Lung (tissue), 12 donors: ENCODE data around the gene SCAPER. TPM values are rescaled to one million over a fixed set of nuclear protein-coding genes. Genes with fewer than 3 reads are reported as not detected.
A peak's percentile ranks its signal among the peaks of the same experiment; 100 is the strongest.
"Not testable (repeated sequence)": the region's sequence is repeated elsewhere in the genome, so short reads cannot be mapped to it uniquely, and the experiment has no call there.

ENCODE experiments used
- ATAC-seq: fragments of 200-7000 bp; cut with Tn5 transposase; one replicate; pipeline ENCODE4 v1.9.1; 2020; ENCODE audit warnings: moderate number of reproducible peaks; ENCODE audit not compliant: insufficient read depth, low FRiP score
- DNase-seq, 3 donors: peaks; one replicate each; pipeline ENCODE4 v3.0.0-alpha.2; 2013 to 2017
- H3K27ac ChIP-seq, 2 donors: one replicate each; pipeline ENCODE4 v1.5.1; 2013; ENCODE audit warnings: mild to moderate bottlenecking in 2 of 2, moderate library complexity in 2 of 2, control low read depth in 1 of 2, inconsistent platforms in 1 of 2, low read depth in 1 of 2, low read length in 1 of 2
- H3K27me3 ChIP-seq, 3 donors: one replicate each; pipeline ENCODE4 v1.5.1; 2013; ENCODE audit warnings: low read length in 2 of 3; ENCODE audit not compliant: control insufficient read depth in 3 of 3, insufficient read depth in 3 of 3
- H3K36me3 ChIP-seq, 4 donors: one replicate each; pipeline ENCODE4 v1.5.1; 2013; ENCODE audit warnings: low read length in 4 of 4, mild to moderate bottlenecking in 1 of 4, moderate library complexity in 1 of 4; ENCODE audit not compliant: control insufficient read depth in 4 of 4, insufficient read depth in 4 of 4
- H3K4me1 ChIP-seq, 5 donors: one replicate each; pipeline ENCODE4 v1.5.1; 2013; ENCODE audit warnings: low read length in 5 of 5, mild to moderate bottlenecking in 2 of 5, moderate library complexity in 1 of 5; ENCODE audit not compliant: control insufficient read depth in 5 of 5, insufficient read depth in 5 of 5
- H3K4me3 ChIP-seq: one replicate; pipeline ENCODE4 v1.5.1; 2013; ENCODE audit warnings: mild to moderate bottlenecking, control low read depth, moderate library complexity
- H3K9ac ChIP-seq, 2 donors: one replicate each; pipeline ENCODE4 v1.5.1; 2013; ENCODE audit warnings: low read length in 2 of 2, control low read depth in 1 of 2; ENCODE audit not compliant: insufficient read depth in 1 of 2
- H3K9me3 ChIP-seq, 4 donors: one replicate each; pipeline ENCODE4 v1.5.1; 2013; ENCODE audit warnings: low read length in 3 of 4, mild to moderate bottlenecking in 1 of 4, moderate library complexity in 1 of 4; ENCODE audit not compliant: control insufficient read depth in 4 of 4, insufficient read depth in 3 of 4
- WGBS, 2 donors: extraction: QIAGEN DNeasy Blood & Tissue Kit; methylation state at CpG; one replicate each; pipeline ENCODE4 v1.1.7; 2013; 5-methylcytosine and 5-hydroxymethylcytosine counted together
- polyA plus RNA-seq, 2 donors: library from polyadenylated mRNA; stranded (reverse); fragments of 200-250 nt; gene quantifications; one replicate each; pipeline ENCODE4 v1.2.1, GENCODE V29; 2013
- total RNA-seq, 2 donors: library from RNA; depleted of rRNA in 1 of 2; stranded (reverse); fragments of >200 nt in 1 of 2; gene quantifications; one replicate each; pipeline ENCODE4 v1.2.1, GENCODE V29; 2014 to 2021
- TF ChIP-seq, protein P1 (sequence below): IDR thresholded peaks from 2 replicates; pipeline ENCODE4 v1.5.1; 2012; ENCODE audit warnings: mild to moderate bottlenecking; ENCODE audit errors: control extremely low read depth, extremely low read depth
- donor health status: control.
- donor health status: control.
- donor health status: Bipolar disorder and iron deficiency.
- donor health status: healthy.
- donor health status: DM: yes; HTN: yes; CAD: no.

Gene SCAPER
- total and polyA plus RNA-seq, 4 donors, result 3.9 to 40.2 (median 19.5) TPM

DNA sequence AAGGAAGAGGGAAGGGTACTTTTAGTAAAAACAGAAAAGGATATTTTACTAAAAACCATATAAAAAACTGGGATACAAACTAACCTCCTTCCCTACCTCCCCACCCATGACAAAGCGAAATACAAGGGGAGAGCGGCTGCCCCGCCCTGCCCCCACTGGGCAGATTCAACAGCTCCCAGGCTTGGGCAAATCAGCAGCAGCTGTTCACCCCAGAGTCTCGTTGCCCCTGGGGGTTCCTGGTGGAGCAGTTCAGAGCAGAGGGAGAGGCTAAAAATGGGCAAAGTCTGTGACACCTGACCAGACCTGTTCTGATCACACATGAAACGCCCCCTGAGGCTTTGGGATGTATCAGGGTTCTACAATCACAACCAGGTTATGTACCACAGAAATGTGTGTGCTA is 591.4 kb downstream of the SCAPER start:
- WGBS, 2 donors, result 80 to 84% methylated on average over 5 of the region's 5 CpGs
- H3K4me1 ChIP-seq, result peaks cover 0 to 12% (median 7%) of the 10 kb centered on the region in 5 donors
- no peaks in the 10 kb centered on the region for H3K27me3 ChIP-seq
- TF ChIP-seq, protein P1, sequence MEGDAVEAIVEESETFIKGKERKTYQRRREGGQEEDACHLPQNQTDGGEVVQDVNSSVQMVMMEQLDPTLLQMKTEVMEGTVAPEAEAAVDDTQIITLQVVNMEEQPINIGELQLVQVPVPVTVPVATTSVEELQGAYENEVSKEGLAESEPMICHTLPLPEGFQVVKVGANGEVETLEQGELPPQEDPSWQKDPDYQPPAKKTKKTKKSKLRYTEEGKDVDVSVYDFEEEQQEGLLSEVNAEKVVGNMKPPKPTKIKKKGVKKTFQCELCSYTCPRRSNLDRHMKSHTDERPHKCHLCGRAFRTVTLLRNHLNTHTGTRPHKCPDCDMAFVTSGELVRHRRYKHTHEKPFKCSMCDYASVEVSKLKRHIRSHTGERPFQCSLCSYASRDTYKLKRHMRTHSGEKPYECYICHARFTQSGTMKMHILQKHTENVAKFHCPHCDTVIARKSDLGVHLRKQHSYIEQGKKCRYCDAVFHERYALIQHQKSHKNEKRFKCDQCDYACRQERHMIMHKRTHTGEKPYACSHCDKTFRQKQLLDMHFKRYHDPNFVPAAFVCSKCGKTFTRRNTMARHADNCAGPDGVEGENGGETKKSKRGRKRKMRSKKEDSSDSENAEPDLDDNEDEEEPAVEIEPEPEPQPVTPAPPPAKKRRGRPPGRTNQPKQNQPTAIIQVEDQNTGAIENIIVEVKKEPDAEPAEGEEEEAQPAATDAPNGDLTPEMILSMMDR, result no peak
- no peaks in the 10 kb centered on the region for H3K9me3 ChIP-seq
- DNase-seq (no peak), ATAC-seq (no peak)
- H3K27ac ChIP-seq, result no peak overlapping the region
- no peaks in the 10 kb centered on the region for H3K36me3 ChIP-seq
- H3K4me3 ChIP-seq, result no peak overlapping the region
- H3K9ac ChIP-seq, result no peak overlapping the region

DNA sequence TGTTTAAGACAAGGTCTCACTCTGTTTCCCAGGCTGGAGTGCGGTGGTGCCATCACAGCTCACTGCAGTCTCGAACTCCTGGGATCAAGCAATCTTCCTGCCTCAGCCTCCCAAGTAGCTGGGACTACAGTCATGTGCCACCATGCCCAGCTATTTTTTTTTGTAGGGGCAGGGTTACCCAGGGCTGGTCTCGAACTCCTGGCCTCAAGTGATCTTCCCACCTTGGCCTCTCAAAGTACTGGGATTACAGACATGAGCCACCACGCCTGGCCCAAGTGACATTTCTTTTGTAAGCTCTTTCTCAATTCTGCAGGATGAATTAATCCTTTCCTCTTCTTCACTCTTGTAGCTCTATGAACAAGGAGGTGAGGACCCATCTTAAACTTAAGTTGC is 592.0 kb downstream of the SCAPER start:
- not testable (repeated sequence) for H3K27me3 ChIP-seq, ATAC-seq, H3K36me3 ChIP-seq, H3K9me3 ChIP-seq, H3K27ac ChIP-seq, DNase-seq, H3K9ac ChIP-seq, H3K4me3 ChIP-seq
- H3K4me1 ChIP-seq, result peaks cover 0 to 12% (median 7%) of the 10 kb centered on the region in 5 donors
- 89 to 96% methylated on average over 4 of the region's 4 CpGs for WGBS, 2 donors

DNA sequence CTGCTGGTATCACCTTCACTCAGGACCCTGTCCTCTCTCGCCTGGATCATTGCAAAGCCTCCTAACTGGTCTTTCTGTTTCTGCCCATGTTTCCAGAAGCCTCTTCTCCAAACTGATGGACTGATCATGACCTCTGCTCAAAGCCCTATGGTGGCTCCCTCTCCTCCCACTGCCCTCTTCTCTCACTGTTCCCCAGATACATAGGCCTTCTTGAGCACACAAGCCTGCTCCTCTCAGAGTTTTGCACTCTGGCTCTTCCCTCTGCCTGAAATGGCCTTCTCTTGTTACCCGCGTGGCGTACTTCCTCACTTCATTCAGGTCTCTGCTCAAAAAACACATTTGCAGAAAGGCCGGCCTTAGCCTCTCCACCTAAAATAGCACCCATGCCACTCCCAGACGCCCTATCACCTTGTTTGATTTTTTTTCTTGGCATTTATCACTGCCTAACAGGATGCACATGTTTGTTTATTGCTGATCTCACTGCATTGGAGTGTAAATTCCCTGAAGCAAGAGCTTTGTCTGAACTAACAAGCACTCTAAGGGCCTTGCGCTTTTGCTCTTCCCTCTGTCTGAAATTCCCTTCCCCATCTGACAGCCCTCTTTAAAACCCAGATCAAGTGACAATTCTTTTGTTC is 592.5 kb downstream of the SCAPER start:
- no peak overlapping the region for H3K27ac ChIP-seq
- H3K36me3 ChIP-seq, result no peaks in the 10 kb centered on the region
- no peak for ATAC-seq
- H3K4me1 ChIP-seq, result peaks cover 0 to 13% (median 7%) of the 10 kb centered on the region in 5 donors
- 78 to 87% methylated on average over 7 of the region's 7 CpGs for WGBS, 2 donors
- TF ChIP-seq, protein P1, result no peak
- no peak overlapping the region for H3K4me3 ChIP-seq
- H3K9ac ChIP-seq, result no peak overlapping the region
- no peaks in the 10 kb centered on the region for H3K9me3 ChIP-seq
- DNase-seq, result no peak
- H3K27me3 ChIP-seq, result no peaks in the 10 kb centered on the region

DNA sequence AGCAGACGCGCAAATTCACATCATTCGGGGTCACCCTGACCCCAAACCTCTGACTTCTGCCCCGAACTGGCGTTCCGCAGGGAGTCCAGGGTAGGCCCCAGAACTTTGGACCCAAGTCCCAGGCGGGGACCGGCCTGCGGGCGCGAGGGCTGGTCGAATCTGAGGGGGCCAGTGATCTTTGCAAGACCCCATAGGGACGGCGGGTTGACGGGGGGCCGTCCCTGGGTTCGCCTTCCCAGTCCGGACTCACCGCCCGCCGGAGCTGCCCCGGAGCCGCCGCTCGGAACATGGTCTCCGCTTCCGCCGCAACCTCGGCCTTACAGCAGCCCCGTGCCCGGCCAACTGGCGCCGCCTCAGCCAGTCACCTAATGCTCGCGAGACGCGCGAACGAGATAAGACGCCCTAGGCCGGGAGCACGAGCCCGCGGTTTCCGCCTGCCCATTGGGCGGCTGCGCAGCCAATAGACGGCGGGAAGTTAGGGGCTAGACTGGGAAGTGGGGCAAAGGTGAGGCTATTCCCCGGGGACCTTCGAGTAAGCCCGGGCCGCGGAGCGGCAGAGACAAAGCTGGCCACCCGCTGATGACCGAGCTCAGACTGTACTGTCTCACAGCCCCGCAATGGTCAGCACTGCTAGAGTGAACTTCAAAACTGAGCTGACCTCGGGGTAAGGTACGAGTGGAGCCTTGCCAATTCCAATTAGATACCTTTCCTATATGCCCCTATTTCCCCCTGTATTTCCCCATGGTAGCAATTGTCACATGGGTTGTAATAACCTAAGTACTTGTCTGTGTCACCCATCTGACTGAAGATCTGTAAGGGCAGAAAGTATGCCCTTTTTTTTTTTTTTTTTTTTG is 593.8 kb downstream of the SCAPER start, which contains the start of gene ETFA:
TSS of gene ETFA (minus strand) at position 370 of the 854 bp plus-strand sequence. CDS start at position 289, 81 bp downstream.
- peak; percentile 96 to 98 (median 96) for DNase-seq
- WGBS, 2 donors, result 0 to 2% methylated on average over 60 of the region's 60 CpGs
- H3K36me3 ChIP-seq, result no peaks in the 10 kb centered on the region
- H3K4me3 ChIP-seq, result peak within 1 kb of the TSS; percentile 87
- peaks cover 0 to 13% (median 7%) of the 10 kb centered on the region in 5 donors for H3K4me1 ChIP-seq
- TF ChIP-seq, protein P1, result no peak
- H3K9me3 ChIP-seq, result no peaks in the 10 kb centered on the region
- ATAC-seq, result peak; percentile 99
- H3K27me3 ChIP-seq, result no peaks in the 10 kb centered on the region
- H3K9ac ChIP-seq, result peak within 1 kb of the TSS; percentile 86 to 94
- peak within 1 kb of the TSS; percentile 82 to 91 for H3K27ac ChIP-seq
